ENCODE data around the gene FRMD6.

GRCh38 chr14:51654533-51654845, 2.8 kb downstream of the FRMD6 start:
- TF ChIP-seq CREB1 (IDR thresholded peaks at IDR 0.05; ENCODE audit: low read depth) = no peak
- TF ChIP-seq ATF3 (IDR thresholded peaks at IDR 0.05; ENCODE audit: borderline replicate concordance, extremely low read depth, low read depth, low read length) = no peak
- TF ChIP-seq RAD21 (IDR thresholded peaks at IDR 0.05; ENCODE audit: insufficient read depth, low read depth, low read length) = no peak
- TF ChIP-seq MTA3 (IDR thresholded peaks at IDR 0.05; ENCODE audit: borderline replicate concordance, low read length) = no peak
- no peak for TF ChIP-seq SUZ12 (IDR thresholded peaks at IDR 0.05; ENCODE audit: unreplicated experiment)
- TF ChIP-seq POLR2AphosphoS5 (IDR thresholded peaks at IDR 0.05; ENCODE audit: low read length) = no peak
- TF ChIP-seq EZH2 (IDR thresholded peaks at IDR 0.05; ENCODE audit: borderline replicate concordance, control insufficient read depth, low read depth, low read length) = no peak
